Uterus (tissue), 2 donors: Measurements from ENCODE around the gene U2AF1.
"Not testable (repeated sequence)": the region's sequence is repeated elsewhere in the genome, so short reads cannot be mapped to it uniquely, and the experiment has no call there.

Source experiments
- POLR2A ChIP-seq, 2 donors: fragments of 450-650 bp; IDR thresholded peaks; one replicate each; pipeline ENCODE4 v1.6.1; 2016; ENCODE audit warnings: antibody characterized with exemption in 2 of 2, mild to moderate bottlenecking in 1 of 2, moderate library complexity in 1 of 2
- TF ChIP-seq, protein P1 (sequence below), 4 experiments: fragments of 200-600 bp in 2 of 4; fragments of 450-650 bp in 2 of 4; sonication (generic) in 2 of 4; IDR thresholded peaks; one replicate each; pipeline ENCODE4 v1.5.1; 2016 to 2019; ENCODE audit warnings: antibody characterized with exemption in 4 of 4, mild to moderate bottlenecking in 2 of 4, moderate library complexity in 1 of 4

DNA sequence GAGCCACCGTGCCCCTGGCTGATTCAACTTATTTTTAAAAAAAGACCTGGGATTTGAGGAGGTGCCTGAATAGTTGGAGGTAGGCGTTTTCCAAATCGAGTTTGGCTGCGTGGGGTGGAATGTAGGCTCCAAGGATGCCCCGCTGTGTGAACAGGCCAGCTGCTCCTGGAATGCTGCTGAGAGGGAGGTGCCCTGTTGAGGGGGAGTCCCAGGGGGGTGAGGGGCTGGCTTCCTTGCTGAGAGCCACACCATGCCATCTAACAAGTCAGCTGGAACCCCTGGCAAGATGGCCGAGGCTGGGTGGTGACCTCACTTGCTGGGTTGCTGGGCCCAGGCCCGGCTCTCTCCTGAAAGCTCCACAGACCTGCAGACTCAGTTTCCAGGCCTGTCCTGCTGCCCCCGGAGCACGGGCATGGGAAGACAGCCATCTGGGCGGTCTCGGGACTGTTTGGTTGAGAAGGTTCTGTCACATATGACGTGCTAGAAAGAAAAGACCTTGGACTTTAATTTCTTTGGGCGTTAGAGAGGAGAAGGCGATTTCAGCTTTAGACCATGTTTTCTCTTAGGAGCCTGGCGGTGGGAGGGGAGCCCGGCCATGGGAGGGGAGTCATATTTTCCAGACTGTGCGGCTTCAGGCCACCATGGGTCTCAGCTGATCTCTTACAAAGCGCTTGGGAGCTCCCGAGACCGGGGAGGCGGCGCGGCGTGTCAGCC is 24.6 kb downstream of the U2AF1 start:
- TF ChIP-seq, protein P1, sequence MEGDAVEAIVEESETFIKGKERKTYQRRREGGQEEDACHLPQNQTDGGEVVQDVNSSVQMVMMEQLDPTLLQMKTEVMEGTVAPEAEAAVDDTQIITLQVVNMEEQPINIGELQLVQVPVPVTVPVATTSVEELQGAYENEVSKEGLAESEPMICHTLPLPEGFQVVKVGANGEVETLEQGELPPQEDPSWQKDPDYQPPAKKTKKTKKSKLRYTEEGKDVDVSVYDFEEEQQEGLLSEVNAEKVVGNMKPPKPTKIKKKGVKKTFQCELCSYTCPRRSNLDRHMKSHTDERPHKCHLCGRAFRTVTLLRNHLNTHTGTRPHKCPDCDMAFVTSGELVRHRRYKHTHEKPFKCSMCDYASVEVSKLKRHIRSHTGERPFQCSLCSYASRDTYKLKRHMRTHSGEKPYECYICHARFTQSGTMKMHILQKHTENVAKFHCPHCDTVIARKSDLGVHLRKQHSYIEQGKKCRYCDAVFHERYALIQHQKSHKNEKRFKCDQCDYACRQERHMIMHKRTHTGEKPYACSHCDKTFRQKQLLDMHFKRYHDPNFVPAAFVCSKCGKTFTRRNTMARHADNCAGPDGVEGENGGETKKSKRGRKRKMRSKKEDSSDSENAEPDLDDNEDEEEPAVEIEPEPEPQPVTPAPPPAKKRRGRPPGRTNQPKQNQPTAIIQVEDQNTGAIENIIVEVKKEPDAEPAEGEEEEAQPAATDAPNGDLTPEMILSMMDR (IDR thresholded peaks at IDR 0.05): not testable (repeated sequence)
- TF ChIP-seq POLR2A (IDR thresholded peaks at IDR 0.05): not testable (repeated sequence)
